Measurements from ENCODE around the gene GIT2.

DNA sequence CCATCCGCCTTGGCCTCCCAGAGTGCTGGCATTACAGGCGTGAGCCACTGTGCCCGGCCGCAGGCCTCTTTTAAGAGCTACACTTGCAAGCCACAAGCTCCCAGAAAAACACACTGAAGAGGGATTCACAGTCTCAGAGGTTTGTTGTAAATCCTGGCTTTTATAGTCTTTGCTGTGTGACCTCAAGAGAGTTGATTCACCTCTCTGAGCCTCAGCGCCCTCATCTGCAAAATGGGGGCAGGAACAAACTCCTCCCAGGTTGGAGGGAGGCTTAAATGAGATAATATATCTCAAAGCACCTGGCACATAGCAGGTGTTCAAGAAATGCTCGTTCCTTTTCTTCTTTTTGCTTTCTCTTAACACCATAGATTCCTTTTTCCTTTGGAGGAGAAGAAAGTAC, 100.0 kb downstream of the GIT2 start:
- TF ChIP-seq, protein P1, sequence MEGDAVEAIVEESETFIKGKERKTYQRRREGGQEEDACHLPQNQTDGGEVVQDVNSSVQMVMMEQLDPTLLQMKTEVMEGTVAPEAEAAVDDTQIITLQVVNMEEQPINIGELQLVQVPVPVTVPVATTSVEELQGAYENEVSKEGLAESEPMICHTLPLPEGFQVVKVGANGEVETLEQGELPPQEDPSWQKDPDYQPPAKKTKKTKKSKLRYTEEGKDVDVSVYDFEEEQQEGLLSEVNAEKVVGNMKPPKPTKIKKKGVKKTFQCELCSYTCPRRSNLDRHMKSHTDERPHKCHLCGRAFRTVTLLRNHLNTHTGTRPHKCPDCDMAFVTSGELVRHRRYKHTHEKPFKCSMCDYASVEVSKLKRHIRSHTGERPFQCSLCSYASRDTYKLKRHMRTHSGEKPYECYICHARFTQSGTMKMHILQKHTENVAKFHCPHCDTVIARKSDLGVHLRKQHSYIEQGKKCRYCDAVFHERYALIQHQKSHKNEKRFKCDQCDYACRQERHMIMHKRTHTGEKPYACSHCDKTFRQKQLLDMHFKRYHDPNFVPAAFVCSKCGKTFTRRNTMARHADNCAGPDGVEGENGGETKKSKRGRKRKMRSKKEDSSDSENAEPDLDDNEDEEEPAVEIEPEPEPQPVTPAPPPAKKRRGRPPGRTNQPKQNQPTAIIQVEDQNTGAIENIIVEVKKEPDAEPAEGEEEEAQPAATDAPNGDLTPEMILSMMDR (IDR thresholded peaks at IDR 0.05), result no peak
- no peak for TF ChIP-seq POLR2A (IDR thresholded peaks at IDR 0.05)

Measured in esophagus squamous epithelium (tissue), 4 donors.